GM12892 (cell line): ENCODE data around the gene TDRD3.
A peak's percentile ranks its signal among the peaks of the same experiment; 100 is the strongest.
"Not testable (repeated sequence)": the region's sequence is repeated elsewhere in the genome, so short reads cannot be mapped to it uniquely, and the experiment has no call there.

Source experiments
- DNase-seq: peaks from one replicate; pipeline ENCODE4 v3.0.0; 2011; ENCODE audit not compliant: insufficient read length
- FAIRE-seq: peaks from 2 replicates; lab custom pipeline; 2011; peaks lifted over from hg19 to GRCh38; lab: Jason Lieb, UNC
- POLR2A ChIP-seq: IDR thresholded peaks from 2 replicates; pipeline ENCODE4 v1.6.1; 2011; ENCODE audit warnings: low read depth, low read length, control low read depth
- POLR2AphosphoS5 ChIP-seq: IDR thresholded peaks from 2 replicates; pipeline ENCODE4 v1.6.1; 2011; ENCODE audit warnings: low read depth, low read length, control low read depth
- TAF1 ChIP-seq: IDR thresholded peaks from 2 replicates; pipeline ENCODE4 v1.6.1; 2011; ENCODE audit warnings: low read depth, mild to moderate bottlenecking, control low read depth, low read length, borderline replicate concordance

TDRD3 gene

DNA sequence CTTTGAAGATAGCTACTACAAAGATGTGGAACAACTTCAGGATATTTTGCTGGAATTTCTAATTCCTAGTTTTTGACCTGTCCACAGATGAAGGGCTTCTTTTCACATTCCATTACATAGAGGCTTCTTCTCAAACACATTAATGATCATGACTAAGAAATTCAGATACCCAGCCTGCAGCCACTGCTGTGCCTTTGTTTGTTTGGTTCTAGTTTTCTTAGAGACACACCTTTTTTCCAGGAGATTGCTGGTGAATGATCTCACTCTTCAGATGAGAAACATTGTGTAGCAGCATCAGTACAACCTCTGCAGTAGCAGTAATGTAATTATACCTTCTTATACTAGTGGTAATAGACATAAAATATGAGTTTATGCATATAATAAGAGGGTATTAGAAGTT lies 5.0 kb downstream of the TDRD3 start:
- FAIRE-seq (no peak), DNase-seq (no peak)
- TF ChIP-seq POLR2AphosphoS5 (no peak), TAF1 (no peak), POLR2A (no peak)

DNA sequence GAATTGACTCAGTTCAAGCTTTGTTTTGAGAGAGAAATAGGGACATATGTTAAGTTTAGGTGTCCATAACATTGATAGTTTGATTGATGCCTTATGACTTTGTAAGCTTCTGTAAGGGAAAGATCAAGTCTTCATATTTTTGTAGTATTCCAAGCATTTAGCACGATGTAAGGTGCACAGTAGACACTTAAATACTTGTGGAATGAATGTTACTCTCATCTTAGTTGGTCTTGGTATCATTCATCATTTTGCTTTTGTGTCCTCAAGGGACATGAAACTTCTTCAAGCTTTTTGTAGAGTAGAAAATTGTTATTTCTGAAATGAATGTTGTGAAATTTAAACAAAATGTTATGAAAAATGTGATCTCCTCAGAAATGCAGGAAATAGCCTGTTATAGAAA lies 10.1 kb downstream of the TDRD3 start:
- no peak for TF ChIP-seq POLR2A
- TF ChIP-seq TAF1, result no peak
- no peak for TF ChIP-seq POLR2AphosphoS5
- DNase-seq (no peak), FAIRE-seq (no peak)

DNA sequence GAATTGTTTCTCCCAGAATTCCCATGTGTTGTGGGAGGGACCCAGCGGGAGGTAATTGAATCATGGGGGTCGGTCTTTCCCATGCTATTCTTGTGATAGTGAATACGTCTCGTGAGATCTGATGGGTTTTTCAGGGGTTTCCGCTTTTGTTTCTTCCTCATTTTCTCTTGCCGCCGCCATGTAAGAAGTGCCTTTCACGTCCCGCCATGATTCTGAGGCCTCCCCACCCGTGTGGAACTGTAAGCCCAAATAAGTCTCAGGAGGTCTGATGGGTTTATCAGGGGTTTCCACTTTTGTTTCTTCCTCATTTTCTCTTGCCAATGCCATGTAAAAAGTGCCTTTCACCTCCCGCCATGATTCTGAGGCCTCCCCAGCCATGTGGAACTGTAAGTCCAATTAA lies 10.8 kb downstream of the TDRD3 start:
- DNase-seq, FAIRE-seq: not testable (repeated sequence)

DNA sequence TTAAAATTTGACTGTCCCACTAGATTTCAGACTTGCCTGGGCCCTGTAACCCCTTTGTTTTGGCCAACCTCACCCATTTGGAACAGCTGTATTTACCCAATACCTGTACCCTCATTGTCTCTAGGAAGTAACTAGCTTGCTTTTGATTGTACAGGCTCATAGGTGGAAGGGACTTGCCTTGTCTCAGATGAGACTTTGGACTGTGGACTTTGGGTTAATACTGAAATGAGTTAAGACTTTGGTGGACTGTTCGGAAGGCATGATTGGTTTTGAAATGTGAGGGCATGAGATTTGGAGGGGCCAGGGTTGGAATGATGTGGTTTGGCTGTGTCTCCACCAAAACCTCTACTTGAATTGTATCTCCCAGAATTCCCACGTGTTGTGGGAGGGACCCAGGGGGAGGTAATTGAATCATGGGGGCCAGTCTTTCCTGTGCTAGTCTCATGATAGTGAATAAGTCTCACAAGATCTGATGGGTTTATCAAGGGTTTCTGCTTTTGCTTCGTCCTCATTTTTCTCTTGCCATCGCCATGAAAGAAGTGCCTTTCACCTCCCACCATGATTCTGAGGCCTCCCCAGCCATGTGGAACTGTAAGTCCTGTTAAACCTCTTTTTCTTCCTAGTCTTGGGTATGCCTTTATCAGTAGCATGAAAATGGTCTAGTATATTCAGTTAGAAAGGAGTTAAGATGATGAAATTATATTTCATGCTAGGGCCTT lies 12.7 kb downstream of the TDRD3 start:
- DNase-seq, result not testable (repeated sequence)
- peak; percentile 42 for FAIRE-seq

DNA sequence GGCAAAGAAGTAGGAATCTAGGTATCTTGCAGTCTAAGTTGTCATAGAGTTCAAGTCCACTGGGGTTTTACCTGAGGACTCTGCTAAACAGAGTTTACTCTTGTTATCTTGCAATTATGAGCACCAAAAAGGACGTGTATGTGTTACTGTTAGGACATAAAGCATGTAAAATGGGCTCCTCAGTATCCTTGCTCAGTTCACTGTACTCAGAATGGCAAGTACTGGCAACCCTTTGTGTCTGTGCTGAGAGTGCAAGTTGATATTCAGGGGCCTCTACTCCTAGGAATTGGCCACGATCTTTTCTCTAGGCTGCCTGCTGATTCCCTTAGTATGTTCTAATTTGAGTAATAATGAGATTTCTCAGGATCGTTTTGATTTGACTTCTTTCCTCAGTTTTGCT lies 13.3 kb downstream of the TDRD3 start:
- FAIRE-seq (peak; percentile 27), DNase-seq (no peak)
- no peak for TF ChIP-seq TAF1
- no peak for TF ChIP-seq POLR2AphosphoS5
- no peak for TF ChIP-seq POLR2A

DNA sequence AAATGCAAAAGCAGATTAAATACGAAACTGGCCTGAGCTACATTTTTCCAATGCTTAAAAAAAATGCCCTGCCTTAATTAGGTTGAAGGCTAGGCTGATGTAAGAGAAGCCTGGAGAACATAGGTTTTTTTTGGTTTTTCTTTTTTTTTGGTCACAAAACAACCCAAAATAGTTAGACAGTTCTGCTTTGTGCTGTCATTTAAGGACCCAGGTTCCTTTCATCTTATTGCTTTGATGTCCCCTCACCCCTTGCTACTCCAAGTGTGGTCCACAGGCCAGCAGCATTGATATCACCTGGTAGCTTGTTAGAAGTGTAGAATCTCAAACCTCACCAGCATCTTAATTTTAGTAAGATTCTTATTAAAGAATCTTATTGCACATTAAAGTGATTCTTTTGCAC lies 14.4 kb downstream of the TDRD3 start:
- TF ChIP-seq TAF1, result no peak
- no peak for TF ChIP-seq POLR2A
- TF ChIP-seq POLR2AphosphoS5, result no peak
- DNase-seq (no peak), FAIRE-seq (no peak)

DNA sequence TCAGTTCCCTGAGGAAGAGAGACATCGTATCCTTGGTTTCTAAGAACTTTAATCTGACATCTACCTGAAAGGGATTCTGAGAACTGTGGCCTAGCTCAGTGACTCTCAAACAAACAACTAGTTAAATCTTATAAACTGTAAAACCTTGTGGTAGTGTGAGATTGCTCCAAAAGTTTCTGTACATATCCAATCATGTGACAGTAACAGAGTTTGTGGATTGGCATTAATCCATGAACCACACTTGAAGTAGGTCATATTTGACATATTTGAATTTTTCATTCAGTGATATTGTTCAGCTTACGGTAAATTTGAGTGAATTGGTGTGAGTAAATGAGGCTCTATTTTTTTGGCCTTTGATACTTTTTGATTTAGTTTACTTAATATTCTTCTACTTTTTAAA lies 15.0 kb downstream of the TDRD3 start:
- TF ChIP-seq POLR2AphosphoS5, result no peak
- TF ChIP-seq POLR2A, result no peak
- TF ChIP-seq TAF1, result no peak
- FAIRE-seq (peak; percentile 21), DNase-seq (no peak)

DNA sequence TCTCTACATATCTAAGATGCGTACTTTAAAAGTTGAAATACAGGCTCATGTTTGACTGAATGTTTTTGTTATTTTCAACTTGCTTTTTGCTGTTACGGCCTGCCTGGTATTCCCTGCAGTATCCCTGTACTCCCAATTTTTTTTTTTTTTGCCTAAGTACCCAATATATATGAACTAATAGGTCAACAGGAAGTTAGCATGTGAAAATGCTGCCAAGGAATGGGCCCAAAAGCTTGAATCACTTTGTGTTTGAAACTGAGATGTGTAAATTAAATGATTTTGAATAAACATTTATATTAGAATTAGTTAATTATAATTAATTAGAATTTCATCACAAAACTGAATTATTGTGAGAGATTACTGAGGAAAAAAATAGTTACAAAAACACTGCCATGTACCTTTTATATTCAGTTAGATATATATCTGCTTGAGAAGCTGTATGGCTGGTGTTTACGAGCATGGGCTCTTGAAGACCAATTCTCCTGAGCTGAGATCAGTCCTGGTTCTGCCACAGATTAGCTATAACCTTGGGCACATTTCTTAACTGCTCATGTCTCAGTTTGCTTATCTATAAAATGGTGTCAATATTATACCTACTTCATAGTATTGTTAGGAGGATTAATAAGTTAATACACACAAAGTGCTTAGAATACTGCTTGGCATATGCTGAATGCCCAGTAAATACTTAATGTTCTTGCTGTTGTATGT lies 16.0 kb downstream of the TDRD3 start:
- DNase-seq (no peak), FAIRE-seq (no peak)
- TF ChIP-seq POLR2A (no peak), TAF1 (no peak), POLR2AphosphoS5 (no peak)

DNA sequence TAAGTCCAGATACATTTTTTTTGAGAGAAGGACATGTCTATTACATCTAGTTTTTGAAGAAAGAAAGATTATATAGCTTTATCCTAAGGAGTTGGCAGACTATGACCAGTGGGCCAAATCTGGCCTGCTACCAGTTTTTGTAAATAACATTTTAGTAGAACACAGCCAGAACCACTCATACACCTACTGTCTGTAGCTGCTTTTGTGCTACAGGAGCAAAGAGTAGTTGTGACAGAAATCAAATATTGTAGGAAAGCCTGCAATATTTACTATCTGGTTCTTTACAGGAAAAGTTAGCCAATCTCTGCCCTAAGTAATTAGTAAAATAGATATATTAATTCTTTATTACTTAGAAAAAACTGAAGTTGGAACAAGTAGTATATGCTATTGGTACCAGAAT lies 17.2 kb downstream of the TDRD3 start:
- TF ChIP-seq POLR2AphosphoS5, result no peak
- TF ChIP-seq POLR2A, result no peak
- TF ChIP-seq TAF1, result no peak
- FAIRE-seq, result no peak

DNA sequence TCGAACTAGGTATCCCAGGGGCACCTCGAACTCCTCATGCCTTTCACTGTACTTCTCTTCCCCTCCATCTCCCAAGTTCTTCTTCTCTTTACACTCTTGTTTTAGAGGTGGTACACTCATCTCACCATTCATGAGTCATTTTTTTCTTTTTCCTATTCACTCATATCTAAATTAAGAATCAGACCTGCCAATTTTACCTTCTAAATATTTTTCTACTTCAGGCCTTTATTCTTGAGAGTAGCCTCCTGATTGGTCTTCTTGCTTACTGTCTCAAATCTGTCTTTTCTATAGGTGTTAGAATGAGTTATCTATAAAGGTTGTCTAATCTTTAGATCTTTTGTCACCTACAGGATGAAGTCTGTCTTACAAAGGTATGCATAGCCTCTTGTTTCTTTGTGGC lies 20.7 kb downstream of the TDRD3 start:
- no peak for DNase-seq
- no peak for FAIRE-seq
- TF ChIP-seq POLR2AphosphoS5 (no peak), POLR2A (no peak)

More for the DNA sequence above, 17.2 kb downstream of the TDRD3 start:
- DNase-seq, result no peak

DNA sequence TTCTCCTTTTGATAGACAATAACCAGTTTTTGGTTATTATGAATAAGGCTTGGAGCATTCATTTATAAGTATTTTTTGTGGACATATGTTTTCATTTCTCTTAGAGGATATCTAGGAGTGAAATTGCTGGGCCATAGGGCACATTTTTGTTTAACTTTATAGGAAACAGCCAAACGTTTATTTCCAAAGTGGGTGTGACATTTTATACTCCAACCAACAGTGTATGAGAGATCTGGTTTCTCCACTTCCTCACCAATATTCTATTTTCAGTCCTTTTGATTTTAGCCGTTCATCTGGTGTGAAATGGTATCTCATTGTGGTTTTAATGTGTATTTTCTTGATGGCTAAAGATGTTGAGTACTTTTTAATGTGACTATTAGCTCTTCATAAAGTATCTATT lies 21.9 kb downstream of the TDRD3 start:
- FAIRE-seq, result no peak

DNA sequence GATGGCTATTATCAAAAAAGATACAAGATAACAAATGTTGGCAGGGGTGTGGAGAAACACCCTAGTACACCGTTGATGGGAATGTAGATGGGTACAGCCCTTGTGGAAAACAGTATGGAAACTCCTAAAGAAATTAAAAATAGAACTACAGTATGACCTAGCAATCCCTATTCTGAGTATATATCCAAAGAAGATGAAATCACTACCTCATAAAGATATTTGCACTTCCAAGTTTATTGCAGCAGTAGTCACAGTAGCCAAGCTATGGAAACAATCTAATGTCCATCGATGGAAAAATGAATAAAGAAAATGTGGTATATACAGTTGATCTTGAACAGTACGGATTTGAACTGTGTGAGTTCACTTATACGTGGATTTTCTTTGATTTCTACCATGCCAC lies 28.3 kb downstream of the TDRD3 start:
- FAIRE-seq (peak; percentile 14), DNase-seq (no peak)
- TF ChIP-seq POLR2AphosphoS5 (no peak), TAF1 (no peak), POLR2A (no peak)

More for the DNA sequence above, 21.9 kb downstream of the TDRD3 start:
- DNase-seq, result no peak
- TF ChIP-seq TAF1 (no peak), POLR2AphosphoS5 (no peak), POLR2A (no peak)

DNA sequence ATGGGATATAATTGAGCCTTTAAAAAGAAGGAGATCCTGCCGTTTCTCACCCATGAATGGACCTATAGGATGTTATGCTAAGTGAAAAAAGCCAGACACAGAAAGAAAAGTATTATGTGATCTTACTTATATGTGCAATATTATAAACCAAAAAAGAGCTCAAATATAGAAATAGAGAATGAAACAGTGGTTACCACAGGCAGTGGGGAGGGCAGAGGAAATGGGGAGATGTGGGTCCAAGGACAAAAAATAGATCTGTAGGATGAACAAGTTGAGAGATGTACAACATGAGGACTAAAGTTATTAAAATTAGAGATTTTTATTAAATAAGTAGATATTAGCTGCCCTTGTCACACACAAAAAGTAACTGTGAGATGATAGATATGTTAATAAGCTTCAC lies 29.1 kb downstream of the TDRD3 start:
- DNase-seq (no peak), FAIRE-seq (no peak)
- TF ChIP-seq POLR2AphosphoS5 (no peak), POLR2A (no peak), TAF1 (no peak)
